Prostate gland (tissue), 2 donors: ENCODE results near the gene LZTS2. TPM values are rescaled to one million over a fixed set of nuclear protein-coding genes. Genes with fewer than 3 reads are reported as not detected.

ENCODE experiments used
- DNase-seq: peaks from one replicate; pipeline ENCODE4 v3.0.0-alpha.2; 2019; ENCODE audit warnings: low spot score
- H3K27ac ChIP-seq, 2 donors: fragments of 200-600 bp; sonication (generic); 2 replicates each; pipeline ENCODE4 v1.5.1; 2017 to 2019
- H3K27me3 ChIP-seq: fragments of 200-600 bp; sonication (generic); replicated peaks from 2 replicates; pipeline ENCODE4 v1.5.1; 2019; ENCODE audit not compliant: insufficient read depth
- H3K36me3 ChIP-seq, 2 donors: fragments of 200-600 bp; sonication (generic); 1 replicate in 1 of 2; 2 replicates in 1 of 2; pipeline versions ENCODE4 v1.5.1 to v1.8.1; 2017 to 2019
- H3K4me1 ChIP-seq: fragments of 200-600 bp; sonication (generic); replicated peaks from 2 replicates; pipeline ENCODE4 v1.5.1; 2019
- H3K4me3 ChIP-seq, 2 donors: fragments of 200-600 bp; sonication (generic); 2 replicates each; pipeline ENCODE4 v1.5.1; 2017 to 2019
- H3K9me3 ChIP-seq: fragments of 200-600 bp; sonication (generic); 2 replicates; pipeline ENCODE4 v1.5.1; 2017
- POLR2A ChIP-seq: fragments of 450-650 bp; IDR thresholded peaks from one replicate; pipeline ENCODE4 v1.6.1; 2016; ENCODE audit warnings: antibody characterized with exemption, mild to moderate bottlenecking
- POLR2AphosphoS5 ChIP-seq: sonication (generic); formaldehyde crosslinking; IDR thresholded peaks from one replicate; pipeline ENCODE4 v1.6.1; 2017; ENCODE audit warnings: antibody characterized with exemption
- WGBS: methylation state at CpG from one replicate; pipeline ENCODE4 v1.1.5; 2018; 5-methylcytosine and 5-hydroxymethylcytosine counted together
- intact Hi-C: fragments of 100-400 bp; cut with DNase I; formaldehyde crosslinking; loops from one replicate; pipeline ENCODE4 v1.14.2; 2022
- total RNA-seq, 2 donors: library from RNA; depleted of rRNA; stranded (reverse); fragments of >200 nt; gene quantifications; one replicate each; pipeline ENCODE4 v1.1.0, GENCODE V29; 2016
- TF ChIP-seq, protein P1 (sequence below), 4 experiments: fragments of 200-600 bp in 2 of 4; fragments of 450-650 bp in 2 of 4; sonication (generic) in 2 of 4; IDR thresholded peaks; 1 replicate in 3 of 4; 2 replicates in 1 of 4; pipeline ENCODE4 v1.5.1; 2016 to 2019; ENCODE audit warnings: antibody characterized with exemption in 4 of 4, mild to moderate bottlenecking in 2 of 4, moderate library complexity in 2 of 4

LZTS2 gene
- total RNA-seq, 2 donors from 2014 or later, result 108 to 189 TPM

DNA sequence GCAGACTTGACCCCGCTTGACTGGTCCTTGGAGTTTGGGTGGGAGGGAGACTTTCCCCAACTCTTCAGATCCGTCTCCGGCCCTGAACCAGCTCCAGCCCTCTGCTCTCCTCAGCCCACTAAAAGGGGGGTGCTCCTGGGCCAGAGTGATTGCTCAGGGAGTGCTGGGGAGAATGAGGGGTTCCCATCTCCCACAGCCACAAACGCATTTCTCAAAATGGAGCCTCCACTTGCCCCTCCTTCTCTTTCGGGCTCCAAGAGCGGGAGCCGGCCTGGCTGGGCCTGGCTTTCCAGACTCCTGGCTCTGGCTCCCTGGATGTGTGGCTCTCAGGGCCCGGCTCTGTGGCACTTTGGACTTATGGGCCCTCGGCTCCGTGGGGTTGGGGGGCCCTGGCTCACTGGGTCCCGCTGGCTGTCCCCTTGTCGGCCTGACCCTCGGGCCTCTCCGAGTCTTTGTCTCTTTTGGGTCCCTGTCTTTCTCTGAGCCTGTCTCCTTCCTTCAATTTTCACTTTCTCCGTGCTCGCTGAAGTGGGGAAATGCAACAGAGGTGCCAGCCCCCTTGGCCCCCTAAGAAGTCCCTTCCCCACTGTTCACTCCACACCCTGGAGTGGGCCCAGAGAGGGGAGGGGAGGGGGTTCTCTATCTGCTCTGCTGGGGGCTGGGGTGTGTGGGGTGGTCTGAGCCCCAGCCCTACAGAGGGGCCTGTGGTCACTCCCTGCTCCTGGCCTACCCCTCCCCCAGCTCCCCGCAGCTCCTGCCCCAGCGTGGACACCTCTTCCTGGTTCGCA lies 713 bp downstream of the LZTS2 start:
- peaks cover 0 to 15% of the 10 kb centered on the region in 2 donors for H3K36me3 ChIP-seq
- intact Hi-C loops, result no loop called here
- H3K27ac ChIP-seq, result peak overlapping the region; percentile 99 to 100
- no peaks in the 10 kb centered on the region for H3K9me3 ChIP-seq
- 3% methylated on average over 19 of the region's 19 CpGs for WGBS
- no peaks in the 10 kb centered on the region for H3K27me3 ChIP-seq
- H3K4me3 ChIP-seq, result peak overlapping the region; percentile 64 to 91
- TF ChIP-seq, protein P1, sequence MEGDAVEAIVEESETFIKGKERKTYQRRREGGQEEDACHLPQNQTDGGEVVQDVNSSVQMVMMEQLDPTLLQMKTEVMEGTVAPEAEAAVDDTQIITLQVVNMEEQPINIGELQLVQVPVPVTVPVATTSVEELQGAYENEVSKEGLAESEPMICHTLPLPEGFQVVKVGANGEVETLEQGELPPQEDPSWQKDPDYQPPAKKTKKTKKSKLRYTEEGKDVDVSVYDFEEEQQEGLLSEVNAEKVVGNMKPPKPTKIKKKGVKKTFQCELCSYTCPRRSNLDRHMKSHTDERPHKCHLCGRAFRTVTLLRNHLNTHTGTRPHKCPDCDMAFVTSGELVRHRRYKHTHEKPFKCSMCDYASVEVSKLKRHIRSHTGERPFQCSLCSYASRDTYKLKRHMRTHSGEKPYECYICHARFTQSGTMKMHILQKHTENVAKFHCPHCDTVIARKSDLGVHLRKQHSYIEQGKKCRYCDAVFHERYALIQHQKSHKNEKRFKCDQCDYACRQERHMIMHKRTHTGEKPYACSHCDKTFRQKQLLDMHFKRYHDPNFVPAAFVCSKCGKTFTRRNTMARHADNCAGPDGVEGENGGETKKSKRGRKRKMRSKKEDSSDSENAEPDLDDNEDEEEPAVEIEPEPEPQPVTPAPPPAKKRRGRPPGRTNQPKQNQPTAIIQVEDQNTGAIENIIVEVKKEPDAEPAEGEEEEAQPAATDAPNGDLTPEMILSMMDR (IDR thresholded peaks at IDR 0.05), result no peak
- TF ChIP-seq POLR2A, result no peak
- no peak for TF ChIP-seq POLR2AphosphoS5
- no peak for DNase-seq
- H3K4me1 ChIP-seq, result peaks cover 23% of the 10 kb centered on the region

DNA sequence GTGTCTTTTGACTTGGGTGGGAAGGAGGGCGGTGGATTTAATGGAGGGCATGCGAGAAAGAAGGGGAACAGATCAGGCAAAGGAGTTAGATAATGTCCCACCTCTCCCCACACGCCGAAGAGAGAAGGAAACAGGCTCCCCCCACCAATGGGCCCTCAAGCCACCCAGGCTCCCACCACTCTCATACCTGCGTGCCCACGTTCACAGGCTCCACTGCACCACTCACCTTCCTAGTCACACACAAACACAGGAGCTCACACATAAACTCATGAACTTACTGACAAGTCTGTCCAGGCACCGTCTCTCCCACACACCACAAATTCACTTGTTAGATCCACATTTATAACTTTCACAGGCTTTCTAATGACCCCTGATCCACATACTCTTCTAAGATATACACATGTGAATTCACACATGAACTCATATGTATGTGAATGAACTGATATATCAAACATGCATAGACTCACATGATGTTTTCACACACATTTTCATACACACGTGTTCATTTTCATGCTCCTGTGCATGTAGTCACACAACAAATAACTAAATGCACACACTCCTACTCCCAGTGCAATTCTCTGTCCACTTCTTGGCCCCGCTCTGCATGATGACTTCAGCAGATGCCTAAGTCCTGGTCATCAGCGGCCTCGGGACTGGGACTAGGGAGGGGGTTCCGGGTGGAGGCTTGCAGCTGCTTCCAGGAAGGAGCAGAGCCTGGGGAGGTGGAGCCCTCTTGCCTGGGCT lies 1.5 kb downstream of the LZTS2 start:
- peak overlapping the region; percentile 99 to 100 for H3K27ac ChIP-seq
- peak; percentile 58 for DNase-seq
- no peaks in the 10 kb centered on the region for H3K9me3 ChIP-seq
- 16% methylated on average over 12 of the region's 12 CpGs for WGBS
- H3K27me3 ChIP-seq, result no peaks in the 10 kb centered on the region
- peak overlapping the region; percentile 64 to 91 for H3K4me3 ChIP-seq
- peaks cover 23% of the 10 kb centered on the region for H3K4me1 ChIP-seq
- TF ChIP-seq, protein P1 (IDR thresholded peaks at IDR 0.05), result no peak
- peak; percentile 88 for TF ChIP-seq POLR2AphosphoS5
- TF ChIP-seq POLR2A, result peak; percentile 78
- H3K36me3 ChIP-seq, result peaks cover 3 to 15% of the 10 kb centered on the region in 2 donors
- intact Hi-C loops, result no loop called here

DNA sequence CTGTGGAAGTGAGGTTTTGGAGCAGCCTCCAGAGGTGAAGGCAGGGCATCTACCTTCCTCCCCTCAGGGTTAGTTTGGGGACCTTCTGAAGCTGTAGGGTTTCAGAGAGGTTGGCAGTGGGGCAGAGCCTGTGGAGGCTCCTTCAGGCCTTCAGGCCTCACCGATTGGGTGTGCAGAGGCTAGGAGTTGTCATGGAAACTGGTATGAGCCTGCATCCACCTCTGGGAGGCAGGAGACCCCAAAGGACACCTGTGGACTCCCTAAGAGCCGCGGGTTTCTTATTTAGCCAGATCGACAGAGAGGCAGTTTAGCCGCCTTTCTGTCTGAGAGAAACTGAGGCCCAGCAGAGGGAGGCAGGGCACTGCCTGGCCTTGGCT lies 2.0 kb downstream of the LZTS2 start:
- no peak for DNase-seq
- Histone ChIP-seq H3K9me3 (no peaks in the 10 kb centered on the region), H3K27ac (peak overlapping the region; percentile 99 to 100), H3K36me3 (peaks cover 3 to 15% of the 10 kb centered on the region in 2 donors), H3K4me3 (peak overlapping the region in 1 of 2 donors; percentile 91), H3K4me1 (peaks cover 19% of the 10 kb centered on the region), H3K27me3 (no peaks in the 10 kb centered on the region)
- TF ChIP-seq, protein P1 (IDR thresholded peaks at IDR 0.05), result no peak
- TF ChIP-seq POLR2A, result no peak
- TF ChIP-seq POLR2AphosphoS5, result no peak
- intact Hi-C loops, result no loop called here
- WGBS, result 42% methylated on average over 5 of the region's 5 CpGs

DNA sequence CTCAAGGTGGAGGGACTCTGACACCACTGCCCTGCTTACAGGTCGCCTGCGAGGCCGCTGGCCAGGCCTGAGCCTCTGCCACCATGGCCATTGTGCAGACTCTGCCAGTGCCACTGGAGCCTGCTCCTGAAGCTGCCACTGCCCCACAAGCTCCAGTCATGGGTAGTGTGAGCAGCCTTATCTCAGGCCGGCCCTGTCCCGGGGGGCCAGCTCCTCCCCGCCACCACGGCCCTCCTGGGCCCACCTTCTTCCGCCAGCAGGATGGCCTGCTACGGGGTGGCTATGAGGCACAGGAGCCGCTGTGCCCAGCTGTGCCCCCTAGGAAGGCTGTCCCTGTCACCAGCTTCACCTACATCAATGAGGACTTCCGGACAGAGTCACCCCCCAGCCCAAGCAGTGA lies 2.8 kb downstream of the LZTS2 start:
- intact Hi-C loops, result no loop called here
- Histone ChIP-seq H3K36me3 (peaks cover 3 to 15% of the 10 kb centered on the region in 2 donors), H3K4me1 (peaks cover 17% of the 10 kb centered on the region), H3K27me3 (no peaks in the 10 kb centered on the region), H3K27ac (peak overlapping the region; percentile 99 to 100), H3K4me3 (no peak overlapping the region), H3K9me3 (no peaks in the 10 kb centered on the region)
- TF ChIP-seq POLR2AphosphoS5, result no peak
- TF ChIP-seq, protein P1 (IDR thresholded peaks at IDR 0.05), result no peak
- WGBS, result 80% methylated on average over 8 of the region's 11 CpGs
- no peak for DNase-seq
